GM23248 (cell line): ENCODE data around the gene UBXN6. TPM values are rescaled to one million over a fixed set of nuclear protein-coding genes. Genes with fewer than 3 reads are reported as not detected.

Experiments
- DNase-seq: peaks from one replicate; pipeline ENCODE4 v3.0.0-alpha.2; 2015
- H2AFZ ChIP-seq: fragments of 200-600 bp; sonication (generic); 2 replicates; pipeline ENCODE4 v1.6.1; 2016; ENCODE audit warnings: antibody characterized with exemption
- H3F3A ChIP-seq: fragments of 200-600 bp; sonication (generic); 2 replicates; pipeline ENCODE4 v1.6.1; 2016; ENCODE audit warnings: mild to moderate bottlenecking, antibody characterized with exemption, mixed run types; ENCODE audit not compliant: insufficient read depth
- H3K27ac ChIP-seq: fragments of 200-600 bp; sonication (generic); 2 replicates; pipeline ENCODE4 v1.5.1; 2016; ENCODE audit warnings: mild to moderate bottlenecking
- H3K27me3 ChIP-seq: fragments of 200-600 bp; sonication (generic); replicated peaks from 2 replicates; pipeline ENCODE4 v1.6.1; 2016; ENCODE audit warnings: mild to moderate bottlenecking; ENCODE audit not compliant: insufficient read depth
- H3K36me3 ChIP-seq: fragments of 200-600 bp; sonication (generic); 2 replicates; pipeline ENCODE4 v1.6.1; 2016; ENCODE audit warnings: low read depth, mild to moderate bottlenecking
- H3K4me1 ChIP-seq: fragments of 200-600 bp; sonication (generic); 2 replicates; pipeline ENCODE4 v1.6.1; 2016; ENCODE audit warnings: mild to moderate bottlenecking; ENCODE audit not compliant: insufficient read depth
- H3K4me2 ChIP-seq: fragments of 200-600 bp; sonication (generic); one replicate; pipeline ENCODE4 v1.6.1; 2016; ENCODE audit warnings: mild to moderate bottlenecking; ENCODE audit not compliant: unreplicated experiment
- H3K4me3 ChIP-seq: fragments of 200-600 bp; sonication (generic); 2 replicates; pipeline ENCODE4 v1.5.1; 2016; ENCODE audit warnings: mild to moderate bottlenecking
- H3K79me2 ChIP-seq: fragments of 200-600 bp; sonication (generic); 2 replicates; pipeline ENCODE4 v1.6.1; 2016; ENCODE audit warnings: mild to moderate bottlenecking; ENCODE audit not compliant: insufficient read depth
- H3K9ac ChIP-seq: fragments of 200-600 bp; sonication (generic); 2 replicates; pipeline ENCODE4 v1.6.1; 2016; ENCODE audit warnings: mild to moderate bottlenecking
- H3K9me2 ChIP-seq: fragments of 200-600 bp; sonication (generic); 2 replicates; pipeline ENCODE4 v1.6.1; 2016; ENCODE audit warnings: mixed run types, mild to moderate bottlenecking, moderate library complexity; ENCODE audit not compliant: insufficient read depth
- H3K9me3 ChIP-seq: fragments of 200-600 bp; sonication (generic); one replicate; pipeline ENCODE4 v1.6.1; 2017; ENCODE audit warnings: low read depth
- H4K20me1 ChIP-seq: fragments of 200-600 bp; sonication (generic); 2 replicates; pipeline ENCODE4 v1.6.0; 2016; ENCODE audit not compliant: insufficient read depth
- EZH2 ChIP-seq: fragments of 200-600 bp; sonication (generic); IDR thresholded peaks from 2 replicates; pipeline ENCODE4 v1.6.1; 2018; ENCODE audit warnings: antibody characterized with exemption, mild to moderate bottlenecking; ENCODE audit not compliant: insufficient read depth, poor library complexity, severe bottlenecking
- EZH2phosphoT487 ChIP-seq: fragments of 200-600 bp; sonication (generic); IDR thresholded peaks from 2 replicates; pipeline ENCODE4 v1.6.1; 2018; ENCODE audit warnings: antibody characterized with exemption, moderate library complexity, mild to moderate bottlenecking, low read depth; ENCODE audit not compliant: insufficient read depth
- WGBS, 2 experiments: methylation state at CpG; one replicate each; pipeline ENCODE4 v1.1.6; 2015 to 2017; ENCODE audit warnings: low lambda C conversion rate in 2 of 2, low coverage in 1 of 2; ENCODE audit errors: missing lambda C conversion rate in 2 of 2; 5-methylcytosine and 5-hydroxymethylcytosine counted together
- in situ Hi-C: fragments of 300-500 bp; cut with MboI; formaldehyde crosslinking; loops from 2 replicates; pipeline ENCODE4 v1.15.0; 2020
- polyA plus RNA-seq: library from polyadenylated mRNA; unstranded; fragments of >200 nt; fragmentation: Nextera tagmentation; extraction: Ambion mirVana; gene quantifications from 2 replicates; pipeline ENCODE4 v1.2.1, GENCODE V29; 2016
- total RNA-seq: library from RNA; depleted of rRNA; stranded (reverse); fragments of >200 nt; shearing (Covaris generic); gene quantifications from 2 replicates; pipeline ENCODE4 v1.2.3, GENCODE V29; 2014

The UBXN6 gene
- total and polyA plus RNA-seq, 2 experiments from 2014 or later, result 45.8 to 113 TPM

GRCh38 chr19:4453232-4454179, 4.1 kb downstream of the UBXN6 start:
- H3K27me3 ChIP-seq, result no peaks in the 10 kb centered on the region
- no peak for DNase-seq
- H3K9me2 ChIP-seq, result no peaks in the 10 kb centered on the region
- H3K4me2 ChIP-seq, result no peak overlapping the region
- H3K79me2 ChIP-seq, result peaks cover 71% of the 10 kb centered on the region
- peaks cover 18% of the 10 kb centered on the region; the same call in 1 of the 2 replicates for H3K36me3 ChIP-seq
- H3F3A ChIP-seq, result peaks cover 4% of the 10 kb centered on the region; the same call in 1 of the 2 replicates
- H3K4me1 ChIP-seq, result peaks cover 8% of the 10 kb centered on the region; the same call in 1 of the 2 replicates
- TF ChIP-seq EZH2phosphoT487, result no peak
- no peak for TF ChIP-seq EZH2
- 73 to 79% methylated on average over 33 to 34 of the region's 34 CpGs for WGBS, 2 experiments
- no peaks in the 10 kb centered on the region for H3K9me3 ChIP-seq
- H3K4me3 ChIP-seq, result no peak overlapping the region
- no peak overlapping the region for H2AFZ ChIP-seq
- H4K20me1 ChIP-seq, result no peaks in the 10 kb centered on the region
- H3K27ac ChIP-seq, result no peak overlapping the region
- in situ Hi-C loops, result no loop called here
- H3K9ac ChIP-seq, result no peak overlapping the region

- H3K9me2 ChIP-seq, result no peaks in the 10 kb centered on the region
- no peak for DNase-seq
- no peak overlapping the region for H3K4me2 ChIP-seq
- peaks cover 71% of the 10 kb centered on the region for H3K79me2 ChIP-seq
- no peak overlapping the region for H3K9ac ChIP-seq
- H3K27me3 ChIP-seq, result no peaks in the 10 kb centered on the region
- peaks cover 4% of the 10 kb centered on the region; the same call in 1 of the 2 replicates for H3F3A ChIP-seq
- H2AFZ ChIP-seq, result no peak overlapping the region
- 92 to 98% methylated on average over 22 to 24 of the region's 24 CpGs for WGBS, 2 experiments
- H3K4me1 ChIP-seq, result peaks cover 8% of the 10 kb centered on the region; the same call in 1 of the 2 replicates
- H3K36me3 ChIP-seq, result peaks cover 18% of the 10 kb centered on the region; the same call in 1 of the 2 replicates
- no peak overlapping the region for H3K4me3 ChIP-seq
- no peaks in the 10 kb centered on the region for H4K20me1 ChIP-seq
- no peaks in the 10 kb centered on the region for H3K9me3 ChIP-seq
- TF ChIP-seq EZH2phosphoT487, result no peak
- TF ChIP-seq EZH2, result no peak
- no peak overlapping the region for H3K27ac ChIP-seq
- in situ Hi-C loops, result no loop called here
These were observed 5.2 kb downstream of the UBXN6 start for GRCh38 chr19:4452230-4452990.

GRCh38 chr19:4449639-4450028, 8.0 kb downstream of the UBXN6 start:
- H3K27ac ChIP-seq, result no peak overlapping the region
- TF ChIP-seq EZH2 (no peak), EZH2phosphoT487 (no peak)
- H3K4me3 ChIP-seq, result no peak overlapping the region
- peaks cover 18% of the 10 kb centered on the region; the same call in 1 of the 2 replicates for H3K36me3 ChIP-seq
- peaks cover 47% of the 10 kb centered on the region for H3K79me2 ChIP-seq
- no peaks in the 10 kb centered on the region for H4K20me1 ChIP-seq
- in situ Hi-C loops, result no loop called here
- no peak overlapping the region for H3K4me2 ChIP-seq
- H3K9me3 ChIP-seq, result no peaks in the 10 kb centered on the region
- no peak overlapping the region for H2AFZ ChIP-seq
- H3K9ac ChIP-seq, result no peak overlapping the region
- no peaks in the 10 kb centered on the region for H3K4me1 ChIP-seq
- no peaks in the 10 kb centered on the region for H3K27me3 ChIP-seq
- WGBS, 2 experiments, result 68 to 71% methylated on average over 9 of the region's 9 CpGs
- H3F3A ChIP-seq, result peaks cover 4% of the 10 kb centered on the region; the same call in 1 of the 2 replicates
- no peaks in the 10 kb centered on the region for H3K9me2 ChIP-seq
- DNase-seq, result no peak

DNA sequence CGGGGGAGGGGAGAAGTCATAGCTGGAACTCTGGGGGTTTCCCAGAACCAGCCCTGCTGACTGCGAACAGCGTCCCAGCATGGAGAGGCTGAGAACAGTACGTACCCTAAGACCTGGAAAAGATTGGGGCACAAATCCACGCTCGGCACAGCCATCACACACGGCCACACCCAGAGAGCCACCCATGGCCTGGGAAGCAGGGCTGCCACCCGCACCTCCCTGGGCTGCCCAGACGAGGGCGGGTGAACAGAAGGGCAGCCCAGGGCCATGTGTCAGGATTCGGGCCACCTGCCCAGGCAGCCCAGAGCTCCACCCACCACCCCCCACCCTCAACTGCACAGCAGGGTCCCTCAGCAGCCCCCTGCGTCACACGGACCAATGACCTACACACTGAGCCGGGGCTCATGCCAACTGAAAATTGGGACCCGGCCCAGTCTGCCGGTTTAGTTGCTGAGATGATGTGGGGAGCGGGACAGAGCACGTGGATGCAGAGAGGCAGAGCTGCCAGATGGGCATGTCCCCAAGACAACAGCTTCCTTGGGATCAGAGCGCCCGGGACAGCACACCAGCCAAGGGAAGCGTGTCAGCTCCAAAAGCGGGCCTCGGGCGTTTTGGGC, 8.5 kb downstream of the UBXN6 start:
- Histone ChIP-seq H3K9ac (no peak overlapping the region), H3K27me3 (no peaks in the 10 kb centered on the region), H3K9me2 (no peaks in the 10 kb centered on the region), H4K20me1 (no peaks in the 10 kb centered on the region), H3K27ac (no peak overlapping the region), H2AFZ (no peak overlapping the region), H3K79me2 (peaks cover 42% of the 10 kb centered on the region), H3K4me1 (no peaks in the 10 kb centered on the region), H3K4me2 (no peak overlapping the region), H3K4me3 (no peak overlapping the region), H3K9me3 (no peaks in the 10 kb centered on the region), H3K36me3 (peaks cover 18% of the 10 kb centered on the region; the same call in 1 of the 2 replicates), H3F3A (no peaks in the 10 kb centered on the region; the same call in 1 of the 2 replicates)
- 56 to 57% methylated on average over 22 to 24 of the region's 24 CpGs for WGBS, 2 experiments
- in situ Hi-C loops, result no loop called here
- no peak for TF ChIP-seq EZH2phosphoT487
- no peak for TF ChIP-seq EZH2
- no peak for DNase-seq
